Raji (cell line): ENCODE measurements around the gene ANXA6.

Experiments used
- POLR2A ChIP-seq: IDR thresholded peaks from 2 replicates; pipeline ENCODE4 v1.6.1; 2011; ENCODE audit warnings: low read depth, low read length, control low read depth; ENCODE audit not compliant: insufficient read depth

Gene ANXA6

GRCh38 chr5:151107084-151107483 lies 50.5 kb downstream of the ANXA6 start:
- TF ChIP-seq POLR2A = no peak

GRCh38 chr5:151106509-151106908 lies 51.1 kb downstream of the ANXA6 start:
- TF ChIP-seq POLR2A = no peak

GRCh38 chr5:151106043-151106442 lies 51.5 kb downstream of the ANXA6 start:
- no peak for TF ChIP-seq POLR2A

- no peak for TF ChIP-seq POLR2A
Measured at GRCh38 chr5:151105561-151105960, 52.0 kb downstream of the ANXA6 start.

GRCh38 chr5:151104795-151105194 lies 52.8 kb downstream of the ANXA6 start:
- no peak for TF ChIP-seq POLR2A

- TF ChIP-seq POLR2A = no peak
Measured at GRCh38 chr5:151101746-151102145, 55.8 kb downstream of the ANXA6 start.

GRCh38 chr5:151101151-151101550 lies 56.4 kb downstream of the ANXA6 start:
- no peak for TF ChIP-seq POLR2A

GRCh38 chr5:151100681-151101080 lies 56.9 kb downstream of the ANXA6 start:
- no peak for TF ChIP-seq POLR2A

- no peak for TF ChIP-seq POLR2A
Measured at GRCh38 chr5:151098768-151099121, 58.8 kb downstream of the ANXA6 start.

- no peak for TF ChIP-seq POLR2A
Measured at GRCh38 chr5:151097820-151098767, 59.5 kb downstream of the ANXA6 start.

- no peak for TF ChIP-seq POLR2A
Measured at GRCh38 chr5:151097061-151097460, 60.5 kb downstream of the ANXA6 start.

- no peak for TF ChIP-seq POLR2A
Measured at GRCh38 chr5:151096001-151096373, 61.6 kb downstream of the ANXA6 start.

- no peak for TF ChIP-seq POLR2A
Measured at GRCh38 chr5:151095341-151096000, 62.1 kb downstream of the ANXA6 start.

GRCh38 chr5:151094852-151095245 lies 62.7 kb downstream of the ANXA6 start:
- TF ChIP-seq POLR2A = no peak

- peak; percentile 54 for TF ChIP-seq POLR2A
Measured at GRCh38 chr5:151094030-151094851, 63.3 kb downstream of the ANXA6 start.
